Progenitor cell of endocrine pancreas (in vitro differentiated cells): ENCODE measurements around the gene CCHCR1. TPM values are rescaled to one million over a fixed set of nuclear protein-coding genes. Genes with fewer than 3 reads are reported as not detected.

Experiments used
- DNase-seq: peaks from one replicate; pipeline ENCODE4 v3.0.0; 2021; ENCODE audit warnings: low spot score; ENCODE audit not compliant: unreplicated experiment
- H3K27ac Mint-ChIP-seq: 2 replicates; pipeline ENCODE4 v1.8.0; 2021; ENCODE audit warnings: mild to moderate bottlenecking, moderate library complexity, mixed read lengths
- H3K27me3 Mint-ChIP-seq: 2 replicates; pipeline ENCODE4 v1.8.0; 2021; ENCODE audit warnings: mixed read lengths
- H3K36me3 Mint-ChIP-seq: 2 replicates; pipeline ENCODE4 v1.8.0; 2022; ENCODE audit warnings: mixed read lengths; ENCODE audit not compliant: insufficient read depth
- H3K4me1 Mint-ChIP-seq: 2 replicates; pipeline ENCODE4 v1.8.0; 2021; ENCODE audit warnings: low read depth, mixed read lengths
- H3K4me3 Mint-ChIP-seq: 2 replicates; pipeline ENCODE4 v1.8.0; 2021; ENCODE audit warnings: low read depth, mild to moderate bottlenecking, moderate library complexity, mixed read lengths
- H3K9me3 Mint-ChIP-seq: 2 replicates; pipeline ENCODE4 v1.8.0; 2021; ENCODE audit warnings: low read depth, mixed read lengths
- CTCF ChIP-seq: fragments of 200-600 bp; sonication (generic); IDR thresholded peaks from one replicate; pipeline ENCODE4 v1.5.0; 2021; ENCODE audit warnings: antibody characterized with exemption, mild to moderate bottlenecking; ENCODE audit not compliant: unreplicated experiment
- total RNA-seq: library from RNA; stranded (reverse); gene quantifications from 2 replicates; pipeline ENCODE4 v1.2.1, GENCODE V29; 2021

Gene CCHCR1
- total RNA-seq, 1 donor from 2014 or later = 47.2 TPM

GRCh38 chr6:31125586-31126363, 31.8 kb downstream of the CCHCR1 start:
- Mint-ChIP-seq H3K27ac (no peak overlapping the region), H3K36me3 (no peaks in the 10 kb centered on the region), H3K4me3 (no peak overlapping the region), H3K4me1 (peaks cover 9% of the 10 kb centered on the region), H3K27me3 (peaks cover 31% of the 10 kb centered on the region), H3K9me3 (no peaks in the 10 kb centered on the region)
- no peak for DNase-seq
- no peak for TF ChIP-seq CTCF

DNA sequence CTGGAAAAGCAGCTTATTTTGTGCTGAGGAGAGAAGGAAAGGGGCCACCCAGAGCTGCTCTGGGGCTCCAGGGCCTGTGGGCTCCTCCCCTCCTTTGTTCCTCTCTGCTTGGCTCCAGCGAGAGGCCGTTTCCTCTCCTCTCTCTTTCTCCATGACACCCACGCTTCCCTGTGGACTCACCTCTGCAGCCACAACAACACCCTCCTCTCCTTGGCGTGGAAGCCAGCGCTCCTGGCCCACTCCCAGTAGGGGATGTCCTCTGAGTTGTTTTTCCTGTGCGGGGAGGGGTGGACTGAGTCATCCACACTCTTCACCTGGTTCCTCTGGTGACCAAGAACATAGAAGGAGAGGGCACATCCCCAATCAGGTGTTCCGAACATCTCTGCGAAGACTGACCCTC, 32.4 kb downstream of the CCHCR1 start:
- Mint-ChIP-seq H3K36me3 (no peaks in the 10 kb centered on the region), H3K27me3 (peaks cover 31% of the 10 kb centered on the region), H3K9me3 (no peaks in the 10 kb centered on the region), H3K4me1 (peaks cover 9% of the 10 kb centered on the region), H3K4me3 (no peak overlapping the region), H3K27ac (no peak overlapping the region)
- no peak for DNase-seq
- TF ChIP-seq CTCF = no peak

- no peaks in the 10 kb centered on the region for H3K36me3 Mint-ChIP-seq
- no peak overlapping the region for H3K4me3 Mint-ChIP-seq
- DNase-seq = no peak
Observed at GRCh38 chr6:31122791-31123706, 34.6 kb downstream of the CCHCR1 start.

GRCh38 chr6:31121131-31121790, 36.3 kb downstream of the CCHCR1 start:
- Mint-ChIP-seq H3K4me1 (no peaks in the 10 kb centered on the region), H3K27ac (no peak overlapping the region), H3K9me3 (no peaks in the 10 kb centered on the region), H3K27me3 (peaks cover 17% of the 10 kb centered on the region), H3K36me3 (no peaks in the 10 kb centered on the region), H3K4me3 (no peak overlapping the region)
- no peak for DNase-seq
- TF ChIP-seq CTCF = no peak

More at GRCh38 chr6:31122791-31123706, 34.6 kb downstream of the CCHCR1 start:
- Mint-ChIP-seq H3K4me1 (peaks cover 9% of the 10 kb centered on the region), H3K27me3 (peaks cover 25% of the 10 kb centered on the region), H3K9me3 (no peaks in the 10 kb centered on the region), H3K27ac (no peak overlapping the region)
- TF ChIP-seq CTCF = no peak
